ENCODE data around the gene CYP17A1. TPM values are rescaled to one million over a fixed set of nuclear protein-coding genes. Genes with fewer than 3 reads are reported as not detected.

CYP17A1 gene
- total RNA-seq, 1 donor from 2014 or later, result not detected

- H3K4me3 ChIP-seq (ENCODE audit: insufficient read depth, low read depth, low read length), result no peak overlapping the region
- no peak for DNase-seq (ENCODE audit: low read depth)
- H3K79me2 ChIP-seq (ENCODE audit: insufficient read depth, low read length), result peaks cover 12% of the 10 kb centered on the region
- TF ChIP-seq CTCF (IDR thresholded peaks at IDR 0.05; ENCODE audit: insufficient read depth, low read depth, low read length), result no peak
- TF ChIP-seq EZH2 (IDR thresholded peaks at IDR 0.05; ENCODE audit: insufficient read depth, low read length), result no peak
- no peaks in the 10 kb centered on the region for H3K9me3 Mint-ChIP-seq (ENCODE audit: unreplicated experiment)
- no peak overlapping the region for H3K4me2 ChIP-seq (ENCODE audit: low read length)
- no peak overlapping the region for H2AFZ ChIP-seq (ENCODE audit: low read depth, low read length)
- peaks cover 28% of the 10 kb centered on the region for H3K36me3 Mint-ChIP-seq (ENCODE audit: low read depth, unreplicated experiment)
- H3K4me3 Mint-ChIP-seq (ENCODE audit: unreplicated experiment), result no peak overlapping the region
- no peaks in the 10 kb centered on the region for H3K27me3 Mint-ChIP-seq (ENCODE audit: low read depth, unreplicated experiment)
- no peaks in the 10 kb centered on the region for H3K9me3 ChIP-seq (ENCODE audit: insufficient read depth, low read depth, low read length)
- peaks cover 44% of the 10 kb centered on the region for H4K20me1 ChIP-seq (ENCODE audit: insufficient read depth, low read length)
- peaks cover 6% of the 10 kb centered on the region for H3K36me3 ChIP-seq (ENCODE audit: insufficient read depth, low read length)
- H3K27ac ChIP-seq (ENCODE audit: low read depth, low read length), result no peak overlapping the region
- no peak for FAIRE-seq
- no peak overlapping the region for H3K27ac Mint-ChIP-seq (ENCODE audit: unreplicated experiment)
- H3K9ac ChIP-seq (ENCODE audit: low read length), result no peak overlapping the region
- peaks cover 40% of the 10 kb centered on the region for H3K4me1 Mint-ChIP-seq (ENCODE audit: low read depth, unreplicated experiment)
- H3K4me1 ChIP-seq (ENCODE audit: insufficient read depth, low read length), result peaks cover 35% of the 10 kb centered on the region
- no peaks in the 10 kb centered on the region for H3K27me3 ChIP-seq (ENCODE audit: insufficient read depth, low read length)
Observed at GRCh38 chr10:102801496-102801895, 35.7 kb downstream of the CYP17A1 start.

- H3K27ac ChIP-seq (ENCODE audit: low read depth, low read length), result no peak overlapping the region
- H3K4me3 ChIP-seq (ENCODE audit: insufficient read depth, low read depth, low read length), result no peak overlapping the region
- H3K79me2 ChIP-seq (ENCODE audit: insufficient read depth, low read length), result peaks cover 13% of the 10 kb centered on the region
- H3K4me1 ChIP-seq (ENCODE audit: insufficient read depth, low read length), result peaks cover 38% of the 10 kb centered on the region
- no peak overlapping the region for H2AFZ ChIP-seq (ENCODE audit: low read depth, low read length)
- H3K27me3 Mint-ChIP-seq (ENCODE audit: low read depth, unreplicated experiment), result no peaks in the 10 kb centered on the region
- peaks cover 45% of the 10 kb centered on the region for H3K4me1 Mint-ChIP-seq (ENCODE audit: low read depth, unreplicated experiment)
- no peak overlapping the region for H3K4me3 Mint-ChIP-seq (ENCODE audit: unreplicated experiment)
- H3K27ac Mint-ChIP-seq (ENCODE audit: unreplicated experiment), result peak overlapping the region; percentile 41
- TF ChIP-seq CTCF (IDR thresholded peaks at IDR 0.05; ENCODE audit: insufficient read depth, low read depth, low read length), result no peak
- no peak for TF ChIP-seq EZH2 (IDR thresholded peaks at IDR 0.05; ENCODE audit: insufficient read depth, low read length)
- no peaks in the 10 kb centered on the region for H3K27me3 ChIP-seq (ENCODE audit: insufficient read depth, low read length)
- no peaks in the 10 kb centered on the region for H3K9me3 ChIP-seq (ENCODE audit: insufficient read depth, low read depth, low read length)
- H3K9ac ChIP-seq (ENCODE audit: low read length), result no peak overlapping the region
- H4K20me1 ChIP-seq (ENCODE audit: insufficient read depth, low read length), result peaks cover 51% of the 10 kb centered on the region
- H3K36me3 ChIP-seq (ENCODE audit: insufficient read depth, low read length), result peaks cover 6% of the 10 kb centered on the region
- peaks cover 24% of the 10 kb centered on the region for H3K36me3 Mint-ChIP-seq (ENCODE audit: low read depth, unreplicated experiment)
- no peak overlapping the region for H3K4me2 ChIP-seq (ENCODE audit: low read length)
- no peaks in the 10 kb centered on the region for H3K9me3 Mint-ChIP-seq (ENCODE audit: unreplicated experiment)
- no peak for DNase-seq (ENCODE audit: low read depth)
- FAIRE-seq, result no peak
Observed at GRCh38 chr10:102800611-102801335, 36.4 kb downstream of the CYP17A1 start.
